CD4-positive, alpha-beta T cell treated with Interleukin-15 for 1 hour (primary cell): ENCODE measurements around the gene TEDC2.

Source experiments
- DNase-seq: peaks from one replicate; pipeline ENCODE4 v3.0.0-alpha.2; 2020

The TEDC2 gene

DNA sequence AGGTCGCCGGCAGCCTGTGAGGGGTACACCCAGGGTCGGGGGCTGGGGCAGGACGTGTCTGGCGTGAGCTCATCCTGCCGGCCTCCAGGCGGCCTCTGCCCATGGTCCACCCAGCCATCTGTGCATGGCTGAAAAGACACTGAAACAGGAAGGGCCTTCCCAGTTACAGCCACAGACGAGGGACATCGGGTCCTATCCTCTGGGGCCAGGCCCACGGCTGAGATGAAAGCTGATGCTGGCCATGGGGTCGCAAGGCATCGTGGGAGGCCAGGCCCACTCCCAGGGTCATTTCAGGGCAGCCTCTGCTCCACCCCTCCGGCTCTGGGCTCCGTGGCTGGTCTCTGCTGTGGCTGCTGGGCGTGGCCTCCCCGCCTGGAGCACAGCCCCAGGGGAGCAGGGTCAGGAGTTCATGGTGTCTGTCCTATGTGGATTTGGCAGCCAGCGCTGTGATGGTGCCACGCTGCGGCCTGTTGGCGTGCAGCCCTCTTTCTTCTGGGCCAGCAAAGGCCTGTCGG, 37.3 kb downstream of the TEDC2 start:
- no peak for DNase-seq

DNA sequence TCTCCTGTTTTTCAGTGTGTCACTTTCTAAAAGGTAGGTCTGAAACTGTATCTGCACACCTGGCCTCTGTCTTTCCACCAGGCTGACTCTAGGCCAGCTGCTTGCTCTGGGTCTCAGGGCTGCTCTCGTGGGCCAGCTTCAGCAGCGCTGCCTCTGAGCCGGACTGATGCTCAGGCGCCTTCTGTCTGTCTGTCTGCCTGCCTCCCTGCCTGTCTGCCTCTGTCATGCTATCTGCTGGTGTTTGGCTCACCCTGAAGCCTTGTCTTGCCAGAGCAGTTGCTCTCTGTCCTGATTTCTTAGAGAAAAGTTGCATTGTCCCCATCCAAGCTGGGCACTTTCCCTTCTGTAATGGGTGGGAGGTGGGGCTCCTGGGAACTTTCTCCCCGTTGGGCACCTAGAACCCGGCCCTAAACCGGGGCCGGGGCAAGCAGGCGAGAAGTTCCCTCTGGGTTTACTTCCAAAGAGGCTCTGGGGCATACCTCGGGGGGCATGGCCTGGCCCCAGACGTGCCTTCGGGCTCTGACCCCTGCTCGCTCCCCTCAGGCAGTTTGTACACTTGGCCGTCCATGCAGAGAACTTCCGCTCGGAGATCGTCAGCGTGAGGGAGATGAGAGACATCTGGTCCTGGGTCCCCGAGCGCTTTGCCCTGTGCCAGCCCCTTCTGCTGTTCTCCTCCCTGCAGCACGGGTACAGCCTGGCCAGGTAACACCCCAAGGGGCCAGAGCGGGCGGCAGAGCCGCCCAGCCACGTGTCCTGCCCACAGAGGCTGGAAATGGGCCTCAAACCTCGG, 38.0 kb downstream of the TEDC2 start:
- DNase-seq = no peak

DNA sequence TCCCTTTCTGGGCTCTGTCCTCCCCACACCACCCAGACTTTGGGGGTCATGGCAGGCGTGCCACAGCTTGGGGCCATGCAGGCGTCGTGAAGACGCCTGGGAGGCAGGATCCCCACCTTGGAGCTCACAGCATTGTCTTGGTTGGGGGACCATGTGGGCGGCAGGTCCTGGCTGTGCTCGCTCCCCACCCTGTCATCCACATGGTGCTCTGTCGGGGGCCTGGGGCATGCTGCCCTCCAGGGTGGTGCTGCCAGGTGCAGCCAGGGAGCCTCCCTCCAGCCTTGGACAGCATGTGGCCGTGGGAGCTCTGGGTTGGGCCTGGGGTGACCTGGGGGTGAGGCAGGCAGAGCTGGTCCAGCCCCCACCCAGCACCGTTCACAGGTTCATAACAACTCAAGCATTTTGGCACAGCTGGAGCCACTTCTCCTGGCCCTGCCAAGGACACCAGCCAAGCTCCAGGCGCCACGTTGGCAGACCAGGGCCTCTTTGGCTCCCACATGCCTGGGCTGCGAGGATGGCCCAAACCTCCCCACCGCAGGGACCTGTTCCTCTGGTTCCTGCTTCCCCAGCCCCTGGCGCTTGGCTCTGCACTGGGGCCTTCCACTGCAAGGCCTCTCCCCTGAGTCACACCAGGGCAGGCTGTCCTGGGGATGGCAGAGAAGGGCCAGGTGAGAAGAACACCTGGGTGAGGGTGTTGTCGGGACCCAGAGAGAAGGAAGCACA, 38.8 kb downstream of the TEDC2 start:
- no peak for DNase-seq

DNA sequence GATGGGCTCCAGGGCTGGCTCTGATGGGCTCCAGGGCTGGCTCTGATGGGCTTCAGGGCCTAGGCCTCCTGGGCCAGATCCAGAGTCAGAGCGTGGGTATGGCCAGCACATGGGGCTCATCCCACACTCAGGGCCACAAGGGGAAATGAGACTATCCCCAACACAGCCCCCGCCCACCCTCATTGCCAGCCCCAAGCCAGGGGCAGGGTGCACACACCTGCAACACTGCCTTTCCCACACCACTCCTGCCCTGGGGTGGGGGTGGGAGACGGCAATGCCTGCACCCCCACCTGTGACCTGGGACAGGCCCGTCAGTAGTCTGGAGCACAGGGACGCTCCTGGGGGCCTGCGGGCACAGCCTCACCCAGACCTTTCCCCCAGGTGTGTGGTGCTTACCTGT, 39.5 kb downstream of the TEDC2 start:
- no peak for DNase-seq

DNA sequence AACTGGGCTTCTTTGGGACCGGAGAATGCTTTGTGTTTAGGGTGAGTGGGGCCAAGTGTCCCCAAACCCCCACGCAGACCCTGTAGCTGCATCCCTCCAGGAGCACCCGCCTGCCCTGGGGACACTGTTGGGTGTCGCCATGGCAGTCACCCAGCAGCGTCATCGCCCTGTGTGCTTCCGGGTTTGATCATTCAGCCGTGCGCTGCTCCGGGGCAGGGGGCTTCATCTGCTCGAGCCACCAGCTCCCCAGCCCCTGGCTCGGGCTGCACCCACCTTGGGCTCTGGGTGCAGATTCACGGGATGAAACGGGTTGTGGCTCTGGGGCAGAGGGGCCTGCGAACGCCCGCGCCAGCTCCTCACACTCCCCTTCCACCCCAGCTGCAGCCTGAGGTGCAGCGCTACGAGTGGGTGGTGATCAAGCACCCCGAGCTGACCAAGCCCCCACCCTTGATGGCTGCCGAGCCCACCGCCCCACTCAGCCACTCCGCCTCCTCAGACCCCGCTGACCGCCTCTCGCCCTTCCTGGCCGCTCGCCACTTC, 40.1 kb downstream of the TEDC2 start:
- DNase-seq = no peak

DNA sequence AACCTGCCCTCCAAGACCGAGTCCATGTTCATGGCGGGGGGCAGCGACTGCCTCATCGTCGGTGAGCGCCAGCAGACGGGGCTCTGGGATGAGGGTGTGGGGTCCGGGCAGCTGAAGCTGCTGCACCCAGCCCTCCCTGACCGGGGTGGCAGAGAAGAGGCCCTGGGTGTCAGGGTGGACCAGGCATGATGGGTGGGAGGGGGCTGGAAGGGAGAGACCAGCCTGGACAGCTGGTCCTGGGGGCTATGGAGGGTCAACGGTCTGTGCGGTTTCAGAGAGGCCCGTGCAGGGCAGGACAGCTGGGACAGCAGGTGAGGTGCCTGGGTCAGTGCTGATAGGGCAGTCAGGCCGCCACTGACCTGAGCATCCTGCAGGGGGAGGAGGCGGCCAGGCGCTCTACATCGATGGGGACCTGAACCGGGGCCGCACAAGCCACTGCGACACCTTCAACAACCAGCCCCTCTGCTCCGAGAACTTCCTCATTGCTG, 40.6 kb downstream of the TEDC2 start:
- no peak for DNase-seq

DNA sequence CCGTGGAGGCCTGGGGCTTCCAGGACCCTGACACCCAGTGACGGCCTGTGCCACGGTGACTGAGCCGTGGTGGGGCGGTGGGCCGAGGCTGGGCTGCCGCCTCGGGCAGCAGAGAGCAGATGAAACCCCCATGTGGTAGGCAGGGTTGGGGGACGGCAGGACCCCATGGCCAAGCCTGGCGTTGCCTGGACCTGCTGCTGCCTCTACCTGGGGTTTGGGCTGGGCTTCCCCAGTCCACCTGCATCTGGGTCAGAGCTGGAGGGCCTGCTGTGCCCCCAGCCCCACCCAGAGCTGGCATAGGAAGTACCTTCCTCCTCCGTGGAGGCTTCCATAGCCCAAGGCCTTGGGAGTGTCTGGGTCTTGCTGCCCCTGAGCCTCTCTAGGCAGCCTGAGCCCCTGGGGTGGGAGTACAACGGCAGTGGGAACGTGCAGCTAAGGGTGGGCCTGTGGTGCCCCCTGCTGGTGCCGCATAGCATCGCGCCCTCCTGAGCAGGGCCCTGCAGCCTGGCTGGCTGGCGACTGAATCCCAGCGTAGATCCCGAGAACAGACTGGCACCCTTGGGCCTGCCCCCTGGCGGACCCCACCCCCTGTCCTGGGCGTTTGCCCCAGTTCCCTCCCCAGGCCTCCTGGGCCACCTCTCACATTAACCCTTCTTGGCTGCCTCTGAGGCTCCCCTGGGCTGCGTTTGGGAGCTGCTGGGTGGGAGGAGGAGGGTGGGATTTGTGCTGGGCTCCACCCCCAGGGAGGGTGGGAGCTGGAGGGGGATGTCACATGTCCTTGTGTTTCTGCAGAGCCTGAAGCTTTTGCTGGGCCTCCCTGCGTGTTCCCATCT, 41.2 kb downstream of the TEDC2 start:
- DNase-seq = peak; percentile 76

DNA sequence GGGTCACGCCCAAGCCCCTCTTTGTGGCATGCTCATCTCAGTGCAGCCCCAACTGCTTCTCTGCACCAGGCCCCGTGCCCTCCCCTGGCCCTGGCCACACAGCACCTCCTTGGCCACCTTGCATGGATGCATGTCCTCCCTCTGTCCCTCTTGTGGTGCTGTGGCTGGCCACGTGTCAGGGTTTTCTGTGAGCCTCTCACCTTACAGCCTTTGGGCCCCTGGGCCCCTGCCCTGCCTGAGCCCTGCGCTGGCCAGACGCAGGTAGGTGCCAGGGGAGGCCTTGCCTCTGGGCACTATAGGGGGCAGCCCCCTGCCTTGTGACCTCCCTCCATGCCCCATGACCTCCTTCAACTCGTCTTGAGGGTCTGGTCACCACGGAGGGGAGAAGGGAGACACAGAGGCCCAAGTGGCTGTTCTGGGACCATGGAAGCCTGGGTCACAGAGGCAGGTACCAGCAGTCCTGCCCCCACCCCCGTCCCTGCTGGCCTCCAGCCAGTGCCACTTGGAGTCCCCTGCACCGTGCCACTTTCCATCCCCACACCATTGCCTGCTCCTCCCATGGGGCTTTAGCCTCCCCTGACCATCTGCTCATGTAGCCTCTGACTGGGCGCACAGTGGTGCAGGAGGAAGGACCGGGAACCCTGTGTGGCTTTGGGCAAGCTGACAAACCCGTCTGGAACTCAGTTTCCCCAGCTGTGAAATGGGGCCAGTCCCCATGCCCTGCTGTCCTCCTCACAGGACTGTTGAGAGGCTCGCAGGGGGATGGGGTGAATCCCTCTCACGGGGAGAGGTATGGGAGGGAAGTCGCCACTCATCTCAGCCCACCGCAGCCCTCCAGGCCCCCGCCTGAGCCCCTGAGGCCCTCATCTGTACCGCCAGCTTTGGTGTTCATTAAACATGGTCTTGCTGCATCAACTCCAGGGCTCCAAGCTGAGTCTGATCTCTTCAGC, 42.3 kb downstream of the TEDC2 start:
- no peak for DNase-seq

DNA sequence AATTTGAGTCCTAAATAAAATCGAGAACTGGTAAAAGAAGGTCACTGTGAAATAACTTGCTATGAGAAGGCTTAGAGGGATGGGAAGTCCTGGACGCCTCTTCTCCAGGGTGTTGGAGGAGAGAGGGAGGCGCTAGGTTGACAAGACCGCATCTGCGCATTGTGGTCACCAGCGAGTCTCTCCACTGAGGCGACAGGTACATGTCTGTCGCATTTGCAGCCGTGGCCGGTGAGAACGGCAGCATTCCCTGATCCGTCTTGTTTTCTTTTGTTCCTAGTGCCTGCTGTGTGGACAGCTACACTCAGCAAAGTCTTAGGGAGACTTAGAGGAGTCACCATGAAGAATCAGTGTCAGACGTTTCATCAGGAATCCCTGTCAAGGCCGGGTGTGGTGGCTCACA, 45.8 kb downstream of the TEDC2 start:
- DNase-seq = no peak

DNA sequence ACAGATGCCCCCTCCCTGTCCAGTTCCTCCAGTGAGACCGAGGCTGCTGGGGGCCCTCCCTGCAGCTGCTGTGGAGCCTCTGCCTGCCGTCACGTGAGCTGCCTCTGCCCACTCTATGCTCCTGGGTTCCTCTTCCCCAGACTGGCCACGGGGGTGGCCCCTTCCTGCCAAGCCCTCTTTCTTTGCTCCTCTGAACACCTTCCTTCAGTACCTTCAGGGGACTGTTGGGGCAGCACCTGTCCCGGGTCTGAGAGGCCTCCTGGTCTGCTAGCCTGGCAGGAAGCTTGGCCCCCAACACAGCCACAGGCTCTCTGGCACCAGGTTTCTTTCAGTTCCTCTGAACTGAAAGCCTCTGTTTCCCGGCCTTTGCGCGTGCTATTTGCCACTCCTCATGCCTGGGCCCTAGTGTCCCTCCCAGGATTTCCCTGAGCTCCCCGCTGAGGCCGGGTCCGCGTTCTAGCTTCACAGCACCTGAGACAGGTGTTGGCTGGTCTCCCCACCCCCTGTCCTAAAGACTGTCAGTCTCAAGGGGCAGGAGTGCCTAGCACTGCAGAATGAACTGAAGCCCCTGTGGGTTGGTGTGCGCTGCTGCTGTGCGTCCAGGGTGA, 47.2 kb downstream of the TEDC2 start:
- peak; percentile 70 for DNase-seq

DNA sequence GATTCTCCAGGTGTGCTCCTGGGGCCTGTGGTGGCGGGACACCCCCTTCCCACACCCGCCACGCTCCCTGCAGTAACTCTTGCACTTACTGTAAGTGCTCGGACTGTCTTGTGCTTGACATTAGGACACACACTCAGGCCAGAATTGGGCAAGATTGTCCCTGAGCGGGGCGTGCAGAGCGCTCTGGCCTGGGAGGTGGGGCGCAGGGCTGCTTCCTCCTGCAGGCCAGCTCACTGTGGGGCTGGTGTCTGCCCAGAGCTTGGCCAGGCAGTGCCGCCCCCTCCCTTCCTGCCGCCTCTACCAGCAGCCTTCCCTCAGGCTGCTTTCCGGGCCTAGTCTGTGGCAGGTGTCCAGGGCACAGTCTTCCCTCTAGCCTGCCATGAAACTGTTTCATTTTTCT, 47.8 kb downstream of the TEDC2 start:
- peak; percentile 60 for DNase-seq

DNA sequence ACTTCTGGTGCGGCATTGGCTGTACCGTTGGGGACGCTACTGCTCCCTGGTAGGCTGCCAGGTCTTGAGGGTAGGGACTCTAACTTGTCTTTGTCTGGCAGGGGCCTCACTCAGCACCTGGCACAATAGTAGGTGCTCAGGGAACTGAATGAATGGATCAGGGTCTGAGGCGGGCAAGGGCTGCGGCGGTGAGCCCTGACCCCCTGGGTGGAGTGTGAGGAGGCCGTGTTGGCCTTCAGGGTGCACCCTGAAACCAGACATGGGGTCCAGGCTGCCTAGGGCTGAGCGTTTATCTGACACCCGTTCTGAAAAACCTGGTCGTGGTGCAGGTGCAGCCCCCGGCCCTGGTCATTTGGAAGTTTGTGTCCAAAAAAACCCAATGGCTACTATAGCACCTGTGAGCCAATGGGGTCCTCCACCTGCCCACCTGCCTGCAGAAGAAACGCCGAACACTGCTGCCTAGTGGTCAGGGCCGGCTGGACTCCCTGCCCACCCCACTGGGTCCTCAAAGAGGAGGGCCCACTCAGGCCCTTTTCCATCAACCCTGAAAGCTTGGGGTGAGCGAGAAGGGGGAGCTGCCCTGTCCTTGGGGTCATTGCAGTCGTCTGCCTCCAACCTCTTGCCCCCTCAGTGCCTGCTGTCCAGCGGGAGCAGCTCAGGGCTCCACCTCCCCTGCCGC, 49.0 kb downstream of the TEDC2 start:
- no peak for DNase-seq

DNA sequence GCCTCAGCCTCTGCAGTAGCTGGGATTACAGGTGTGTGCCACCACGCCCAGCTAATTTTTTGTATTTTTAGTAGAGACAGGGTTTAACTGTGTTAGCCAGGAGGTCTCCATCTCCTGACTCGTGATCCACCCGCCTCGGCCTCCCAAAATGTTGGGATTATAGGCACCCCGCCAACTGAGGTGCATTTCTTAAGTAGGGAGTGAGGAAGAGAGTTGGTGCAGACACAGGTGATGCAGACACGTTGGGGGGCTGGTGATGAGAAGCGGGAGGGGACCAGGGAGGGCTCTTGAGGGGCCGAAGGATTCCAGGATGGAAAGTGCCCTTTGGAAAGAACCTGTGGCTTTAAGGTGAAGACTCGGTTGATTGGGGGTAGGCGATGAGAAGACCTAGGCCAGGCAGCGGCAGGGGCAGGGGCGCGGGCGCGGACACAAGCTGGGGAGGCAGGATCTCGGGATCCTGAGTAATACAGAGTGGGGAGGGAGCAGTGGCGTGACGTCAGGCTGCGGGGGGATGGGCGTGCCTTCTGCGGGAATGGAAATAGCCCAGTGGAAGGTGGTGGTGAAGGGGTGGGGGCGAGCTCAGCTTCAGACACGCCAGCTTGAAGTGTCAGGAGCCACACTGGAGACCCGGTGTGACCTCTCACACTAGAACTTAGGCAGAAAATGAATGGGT, 51.4 kb downstream of the TEDC2 start:
- DNase-seq = no peak

DNA sequence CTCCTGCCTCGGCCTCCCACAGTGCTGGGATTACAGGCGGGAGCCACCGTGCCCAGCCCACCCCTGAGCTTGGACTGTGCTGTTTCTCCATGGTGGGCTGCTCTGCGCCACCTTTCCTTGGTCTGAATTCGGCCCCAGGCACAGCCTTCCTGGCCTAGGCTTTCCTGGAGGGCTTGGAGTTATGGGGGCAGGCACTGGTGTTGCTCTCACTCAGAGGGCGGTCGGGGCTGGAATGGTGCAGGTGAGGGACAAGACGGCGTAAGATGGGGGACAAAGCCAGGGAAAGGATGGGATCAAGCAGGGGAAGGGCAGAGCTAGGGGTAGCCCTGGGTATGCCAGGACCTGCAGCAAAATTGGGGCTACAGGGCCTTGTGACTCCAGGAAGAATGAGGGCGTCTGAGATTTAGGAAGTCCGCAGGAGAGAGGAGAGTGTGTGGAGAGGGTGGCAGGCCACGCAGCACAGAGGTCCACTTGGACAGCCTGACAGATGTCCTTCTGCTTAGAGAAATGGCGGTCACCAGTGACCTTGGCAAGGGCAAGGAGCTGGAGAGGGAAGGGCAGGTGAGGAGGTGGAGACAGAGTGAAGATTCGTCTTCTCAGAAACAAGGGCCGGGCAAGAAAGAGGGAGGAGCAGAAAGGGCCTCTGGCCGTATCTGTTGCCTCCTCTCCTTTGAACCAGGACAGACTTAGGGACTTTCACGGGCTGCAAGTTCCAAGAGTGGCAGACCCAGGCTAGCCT, 52.3 kb downstream of the TEDC2 start:
- DNase-seq = no peak

DNA sequence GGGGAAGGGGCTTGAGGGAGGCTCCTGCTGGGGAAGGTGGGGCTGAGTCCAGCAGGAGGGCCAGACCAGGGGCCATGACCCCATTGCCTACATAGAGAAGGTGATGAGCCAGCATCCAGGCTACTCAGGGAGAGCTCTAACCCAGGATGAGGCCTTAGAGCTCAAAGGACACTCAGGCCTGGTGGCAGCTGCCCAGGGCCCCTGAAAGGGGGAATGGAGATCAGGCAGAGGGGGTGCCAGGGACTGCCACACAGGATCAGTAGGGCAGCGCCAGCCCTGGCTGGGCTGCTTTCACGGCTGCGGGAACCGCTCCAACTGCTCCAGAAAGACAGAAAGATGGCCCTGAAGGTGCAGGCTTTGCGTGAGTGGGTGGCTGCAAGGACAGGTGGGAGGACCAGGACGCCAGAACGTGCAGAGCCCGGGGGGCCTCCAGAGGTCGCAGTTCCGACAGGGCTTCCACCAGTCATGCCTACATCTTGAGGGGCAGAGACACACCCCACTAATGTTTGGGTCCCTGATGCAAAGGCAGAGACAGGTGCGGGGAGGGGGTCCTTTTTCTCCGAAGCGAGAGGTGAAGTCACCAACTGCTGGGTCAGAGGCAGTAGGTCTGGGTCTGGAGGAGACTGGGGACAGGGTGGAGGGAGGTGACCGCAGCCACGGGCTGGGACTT, 53.0 kb downstream of the TEDC2 start:
- DNase-seq = peak; percentile 36

DNA sequence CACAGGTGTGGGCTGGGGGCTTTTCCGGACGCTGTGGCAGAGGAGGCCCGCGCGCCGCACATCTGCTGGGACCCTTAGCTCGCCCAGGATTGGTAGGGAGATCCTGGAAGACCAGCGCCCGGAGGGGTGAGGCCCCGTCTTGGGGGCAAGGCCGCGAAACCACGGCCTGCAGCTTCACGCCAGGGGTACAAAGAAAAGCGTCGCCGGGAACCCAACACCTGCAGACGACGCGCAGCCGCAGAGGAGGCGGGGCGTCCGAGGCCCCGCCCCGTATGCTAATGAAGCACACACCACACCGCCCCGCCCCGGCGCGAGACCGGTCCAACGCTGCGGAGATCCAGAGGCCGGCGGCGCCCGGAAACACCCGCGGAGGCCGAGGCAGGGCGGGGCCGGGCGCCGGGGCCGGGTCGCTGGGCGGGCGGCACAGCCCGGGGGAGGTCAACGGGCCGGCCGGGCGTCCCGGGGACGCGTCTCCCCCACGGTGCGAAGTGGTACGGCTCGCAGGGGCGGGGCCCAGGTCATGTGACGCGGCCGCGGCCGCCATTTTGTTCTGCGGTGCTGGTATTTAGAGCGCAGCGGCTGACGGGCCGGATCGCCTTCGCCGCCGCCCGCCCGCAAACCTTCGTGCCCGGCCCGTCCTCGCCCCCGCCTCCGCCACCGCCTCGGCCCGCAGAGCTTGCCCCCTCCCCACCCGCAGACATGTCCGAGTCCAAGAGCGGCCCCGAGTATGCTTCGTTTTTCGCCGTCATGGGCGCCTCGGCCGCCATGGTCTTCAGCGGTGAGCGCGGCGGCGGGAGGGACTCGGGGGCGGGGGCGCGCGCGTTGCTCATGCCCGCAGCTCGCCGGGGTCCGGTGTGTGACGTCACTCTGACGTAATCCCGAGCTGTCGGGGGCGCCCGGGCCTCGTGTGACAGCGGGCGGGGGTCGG, 53.8 kb downstream of the TEDC2 start, which contains the start of gene ATP6V0C:
ATP6V0C (plus strand) TSS at position 548 of the 928 bp plus-strand sequence; CDS start at position 700, 152 bp downstream.
- peak; percentile 94 for DNase-seq
